GM21515 (cell line): Measurements from ENCODE around the gene CNN2.

ENCODE experiments used
- ATAC-seq: cut with Tn5 transposase; IDR thresholded peaks from one replicate; pipeline ENCODE4 v1.9.1; 2021; ENCODE audit not compliant: unreplicated experiment

CNN2 gene

GRCh38 chr19:1026783-1027649 is 608 bp downstream of the CNN2 start:
- no peak for ATAC-seq

- no peak for ATAC-seq
These were observed 1.2 kb downstream of the CNN2 start for GRCh38 chr19:1027650-1028061.

DNA sequence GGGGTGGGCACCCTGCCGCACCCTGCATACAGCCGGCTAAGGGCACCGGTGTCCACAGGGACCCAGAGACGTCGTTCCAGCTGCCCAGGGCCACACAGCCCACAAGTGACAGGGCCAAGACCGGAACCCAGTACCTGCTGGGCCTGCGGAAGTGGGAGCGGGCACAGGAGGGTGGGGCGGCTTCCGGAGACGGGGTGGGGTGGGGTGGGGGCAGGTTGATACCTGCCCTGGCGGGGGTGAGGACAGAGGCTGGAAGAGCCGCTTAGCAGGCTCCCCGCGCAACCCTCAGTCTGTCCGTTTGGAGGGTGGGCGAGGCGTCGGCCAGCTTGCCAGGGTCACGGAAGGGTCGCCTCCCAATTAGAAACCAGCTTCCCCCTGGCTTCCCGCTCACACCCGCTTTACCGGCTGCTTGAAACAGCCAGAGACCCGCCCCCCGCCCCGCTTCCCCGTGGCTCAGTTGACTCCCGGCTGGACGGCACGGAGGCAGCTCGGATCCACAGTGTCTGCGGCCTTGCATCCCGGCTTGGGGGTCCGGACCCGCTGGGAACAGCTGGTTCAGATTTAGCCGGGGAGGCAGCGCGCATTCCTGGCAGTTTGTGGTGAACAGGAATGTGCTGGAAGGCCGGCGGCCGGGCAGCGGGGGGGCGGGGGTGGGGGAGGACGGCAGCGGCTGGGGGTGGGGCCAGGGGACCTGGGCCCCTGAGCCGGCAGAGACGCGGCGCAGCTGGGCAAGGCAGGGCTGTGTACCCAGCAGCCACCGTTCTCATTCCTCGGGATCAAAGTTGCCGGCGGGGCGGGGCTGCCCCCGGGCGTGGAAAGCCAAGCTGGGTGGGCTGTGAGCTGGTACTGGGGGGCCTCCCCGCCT is 1.9 kb downstream of the CNN2 start:
- ATAC-seq, result no peak

- no peak for ATAC-seq
These were observed 6.0 kb downstream of the CNN2 start for GRCh38 chr19:1032264-1032867.

- no peak for ATAC-seq
These were observed 9.7 kb downstream of the CNN2 start for GRCh38 chr19:1035998-1036621.

DNA sequence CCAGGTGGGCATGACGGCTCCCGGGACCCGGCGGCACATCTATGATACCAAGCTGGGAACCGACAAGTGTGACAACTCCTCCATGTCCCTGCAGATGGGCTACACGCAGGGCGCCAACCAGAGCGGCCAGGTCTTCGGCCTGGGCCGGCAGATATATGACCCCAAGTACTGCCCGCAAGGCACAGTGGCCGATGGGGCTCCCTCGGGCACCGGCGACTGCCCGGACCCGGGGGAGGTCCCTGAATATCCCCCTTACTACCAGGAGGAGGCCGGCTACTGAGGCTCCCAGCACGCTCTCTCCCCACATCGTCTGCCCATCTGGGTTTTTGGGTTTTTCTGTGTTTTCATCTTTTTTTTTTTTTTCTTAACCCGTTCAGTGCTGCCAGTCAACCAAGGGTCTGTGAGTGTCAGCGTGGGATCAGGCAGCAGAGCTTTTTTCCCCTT is 11.2 kb downstream of the CNN2 start:
- no peak for ATAC-seq

- ATAC-seq, result no peak
These were observed 12.7 kb downstream of the CNN2 start for GRCh38 chr19:1038978-1039645.

DNA sequence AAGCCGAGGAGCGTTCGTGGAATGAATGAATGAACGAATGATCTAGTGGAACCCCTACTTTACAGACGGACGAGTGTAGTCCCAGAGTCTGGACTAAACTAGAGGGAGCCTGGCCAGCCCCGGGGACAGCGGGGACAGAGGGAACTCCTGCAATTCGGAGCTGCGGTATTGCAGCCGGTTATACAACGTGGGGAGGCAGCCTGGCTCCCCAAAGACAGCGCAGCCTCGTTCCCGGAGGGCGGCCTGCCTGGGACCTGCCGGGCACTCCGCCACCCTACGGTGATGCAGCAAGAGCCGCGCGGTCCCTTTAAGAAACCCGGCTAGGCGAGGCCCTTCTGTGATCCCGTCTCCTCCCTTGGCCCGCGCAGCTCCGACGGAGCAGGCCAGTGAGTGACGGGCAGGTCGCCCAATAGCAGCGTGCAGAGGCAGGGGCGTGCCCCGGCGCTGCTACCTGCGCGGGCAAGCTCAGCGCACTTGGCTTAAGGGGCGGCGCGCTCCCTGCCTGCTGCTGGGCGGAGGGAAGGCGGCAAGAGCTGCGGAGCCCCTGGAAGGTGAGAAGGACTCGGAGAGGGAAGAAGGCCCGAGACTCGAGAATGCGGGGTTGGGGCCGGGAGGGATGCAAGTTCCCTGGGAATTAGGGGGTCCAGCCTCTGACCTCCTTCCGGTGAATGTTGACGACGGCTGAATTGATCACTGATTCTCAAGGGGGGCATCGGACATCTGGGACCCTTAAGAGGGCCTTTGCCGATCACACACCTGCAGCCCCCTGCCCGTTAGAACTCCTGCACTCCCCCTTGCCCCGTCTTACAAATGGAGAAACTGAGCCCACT is 13.5 kb downstream of the CNN2 start, which contains the start of gene ABCA7:
TSS of gene ABCA7 (plus strand) at position 462 of the 830 bp plus-strand sequence. CDS start 1,255 bp downstream, outside the sequence.
- ATAC-seq, result peak; percentile 66

DNA sequence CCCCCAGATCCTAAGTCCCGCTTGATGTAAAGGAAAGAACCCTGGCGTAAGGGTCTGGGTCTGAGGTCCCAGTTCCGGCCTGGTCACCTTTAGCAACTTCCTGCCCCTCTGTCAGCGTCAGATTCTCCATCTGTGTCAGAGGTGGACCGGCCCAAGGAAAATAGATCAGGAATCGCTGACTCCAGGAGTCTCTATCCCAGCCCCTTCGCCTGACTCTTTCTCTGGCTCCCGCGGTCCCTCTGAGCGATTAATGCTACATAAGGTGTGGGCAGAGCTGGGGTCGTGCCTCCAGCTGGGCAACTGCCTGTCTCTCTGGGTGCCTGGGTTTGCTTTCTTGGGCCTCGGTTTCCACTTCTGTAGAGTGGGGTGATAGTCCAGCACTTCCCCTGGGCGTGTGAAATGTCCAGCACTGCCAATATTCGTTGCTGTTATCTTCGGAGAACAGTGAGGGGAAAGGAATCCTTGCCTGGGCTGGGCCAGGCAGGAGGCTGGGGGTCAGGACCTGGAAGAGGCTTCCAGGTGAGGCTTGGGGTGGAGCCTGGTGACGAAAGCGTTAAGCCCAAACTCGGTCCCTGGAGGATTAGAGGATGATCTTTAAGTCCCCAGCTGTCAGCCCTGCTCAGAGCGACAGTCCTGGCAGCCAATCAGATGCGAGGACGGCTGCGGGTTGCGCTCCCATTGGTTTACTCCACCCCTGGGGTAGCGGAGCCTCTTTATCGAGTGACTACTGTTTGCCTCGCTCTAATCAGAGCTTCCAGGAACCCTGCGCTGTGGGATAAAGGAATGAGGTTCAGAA is 14.3 kb downstream of the CNN2 start:
- peak; percentile 40 for ATAC-seq

DNA sequence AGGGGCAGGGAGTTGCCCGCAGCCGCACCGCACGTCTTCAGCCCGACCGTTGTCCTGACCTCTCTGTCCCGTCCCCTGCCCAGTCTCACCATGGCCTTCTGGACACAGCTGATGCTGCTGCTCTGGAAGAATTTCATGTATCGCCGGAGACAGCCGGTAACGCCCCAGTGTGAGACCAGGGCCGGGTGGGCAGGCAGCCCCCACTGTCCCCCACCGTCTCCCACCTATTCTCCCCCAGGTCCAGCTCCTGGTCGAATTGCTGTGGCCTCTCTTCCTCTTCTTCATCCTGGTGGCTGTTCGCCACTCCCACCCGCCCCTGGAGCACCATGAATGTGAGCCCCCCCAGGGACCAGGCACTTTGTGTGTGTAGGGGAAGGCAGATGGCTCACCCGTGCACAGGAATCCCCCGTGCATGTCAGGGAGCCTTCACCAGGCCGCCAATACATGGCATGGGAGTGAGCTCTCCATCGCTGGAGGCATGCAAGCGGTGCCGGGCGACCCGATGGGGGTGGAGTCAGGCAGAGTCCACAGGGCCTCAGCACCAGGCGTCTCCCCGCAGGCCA is 14.9 kb downstream of the CNN2 start:
- no peak for ATAC-seq

DNA sequence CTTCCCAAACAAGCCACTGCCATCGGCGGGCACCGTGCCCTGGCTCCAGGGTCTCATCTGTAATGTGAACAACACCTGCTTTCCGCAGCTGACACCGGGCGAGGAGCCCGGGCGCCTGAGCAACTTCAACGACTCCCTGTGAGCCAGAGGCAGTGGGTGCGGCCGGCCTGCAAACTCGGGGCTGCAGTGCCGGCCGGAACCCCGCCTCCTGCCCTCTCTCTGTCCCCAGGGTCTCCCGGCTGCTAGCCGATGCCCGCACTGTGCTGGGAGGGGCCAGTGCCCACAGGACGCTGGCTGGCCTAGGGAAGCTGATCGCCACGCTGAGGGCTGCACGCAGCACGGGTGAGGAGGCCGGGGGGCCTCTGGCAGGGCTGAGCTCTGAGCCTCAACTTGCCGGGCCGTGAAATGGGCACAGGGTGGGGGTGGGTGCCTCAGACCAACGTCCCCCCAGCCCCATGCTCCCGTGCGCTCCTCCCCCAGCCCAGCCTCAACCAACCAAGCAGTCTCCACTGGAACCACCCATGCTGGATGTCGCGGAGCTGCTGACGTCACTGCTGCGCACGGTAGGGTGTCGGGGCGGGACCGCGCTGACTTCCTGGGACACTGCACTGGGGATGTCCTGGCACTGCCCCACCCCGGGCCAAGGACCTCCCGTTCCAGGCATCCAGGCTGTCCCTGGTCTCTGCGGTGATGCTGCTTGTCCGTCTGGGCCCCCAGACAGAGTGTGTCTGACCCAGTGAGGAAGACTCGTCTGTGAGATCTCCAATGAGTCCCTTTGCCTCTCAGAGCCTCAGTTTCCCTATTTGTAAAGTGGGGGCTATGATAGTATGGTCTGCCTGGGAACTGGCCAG is 15.7 kb downstream of the CNN2 start:
- ATAC-seq, result no peak

GRCh38 chr19:1042689-1043511 is 16.5 kb downstream of the CNN2 start:
- no peak for ATAC-seq

GRCh38 chr19:1045247-1045603 is 18.8 kb downstream of the CNN2 start:
- no peak for ATAC-seq

DNA sequence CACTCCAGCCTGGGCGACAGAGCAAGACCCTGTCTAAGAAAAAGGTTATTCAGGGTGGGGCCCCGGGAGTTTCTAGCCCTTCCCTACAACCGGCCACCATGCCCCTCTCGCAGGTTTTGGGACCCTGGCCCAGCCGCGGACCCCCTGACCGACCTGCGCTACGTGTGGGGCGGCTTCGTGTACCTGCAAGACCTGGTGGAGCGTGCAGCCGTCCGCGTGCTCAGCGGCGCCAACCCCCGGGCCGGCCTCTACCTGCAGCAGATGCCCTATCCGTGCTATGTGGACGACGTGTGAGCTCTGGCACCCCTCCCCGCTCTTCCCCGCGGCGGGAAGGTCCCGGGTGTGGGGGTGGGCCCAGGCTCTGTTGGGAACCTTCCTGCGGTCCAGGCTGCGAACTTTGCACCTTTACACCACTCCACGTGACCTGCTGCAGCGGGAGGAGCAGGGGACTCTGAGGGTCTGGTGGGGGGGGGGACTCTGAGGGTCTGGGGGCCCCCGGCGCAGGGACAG is 19.8 kb downstream of the CNN2 start:
- ATAC-seq, result no peak

DNA sequence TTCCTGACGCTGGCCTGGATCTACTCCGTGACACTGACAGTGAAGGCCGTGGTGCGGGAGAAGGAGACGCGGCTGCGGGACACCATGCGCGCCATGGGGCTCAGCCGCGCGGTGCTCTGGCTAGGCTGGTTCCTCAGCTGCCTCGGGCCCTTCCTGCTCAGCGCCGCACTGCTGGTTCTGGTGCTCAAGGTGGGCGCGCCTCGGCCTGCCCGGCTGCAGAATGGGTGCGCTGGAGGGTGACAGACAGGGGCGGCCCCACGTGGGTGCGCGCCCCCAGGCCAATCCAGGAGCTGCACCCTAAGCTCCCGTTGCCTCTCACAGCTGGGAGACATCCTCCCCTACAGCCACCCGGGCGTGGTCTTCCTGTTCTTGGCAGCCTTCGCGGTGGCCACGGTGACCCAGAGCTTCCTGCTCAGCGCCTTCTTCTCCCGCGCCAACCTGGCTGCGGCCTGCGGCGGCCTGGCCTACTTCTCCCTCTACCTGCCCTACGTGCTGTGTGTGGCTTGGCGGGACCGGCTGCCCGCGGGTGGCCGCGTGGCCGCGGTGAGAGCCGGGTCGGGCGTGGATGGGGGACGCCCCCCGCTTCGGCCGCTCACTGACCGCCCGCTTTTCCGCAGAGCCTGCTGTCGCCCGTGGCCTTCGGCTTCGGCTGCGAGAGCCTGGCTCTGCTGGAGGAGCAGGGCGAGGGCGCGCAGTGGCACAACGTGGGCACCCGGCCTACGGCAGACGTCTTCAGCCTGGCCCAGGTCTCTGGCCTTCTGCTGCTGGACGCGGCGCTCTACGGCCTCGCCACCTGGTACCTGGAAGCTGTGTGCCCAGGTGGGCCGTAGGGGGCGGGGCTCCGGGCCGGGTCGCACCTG is 20.7 kb downstream of the CNN2 start:
- ATAC-seq, result no peak
